ENCODE results near the gene RPL5. TPM values are rescaled to one million over a fixed set of nuclear protein-coding genes. Genes with fewer than 3 reads are reported as not detected.

RPL5 gene
- total RNA-seq, 2 experiments from 2014 or later: 721 to 748 TPM

Other genes starting within 250 kb of the RPL5 start
- under 1 TPM; 0.35 to 0.52 TPM for gene EVI5, start 46.9 kb upstream of the RPL5 start, total RNA-seq
- 10 to 100 TPM; 17.7 to 19.1 TPM for gene DIPK1A, start 129.4 kb downstream of the RPL5 start, total RNA-seq
- 10 to 100 TPM; 49.9 to 56.7 TPM for gene MTF2, start 247.2 kb downstream of the RPL5 start, total RNA-seq